Uterus (tissue), 4 donors: Measurements from ENCODE around the gene NTRK3. TPM values are rescaled to one million over a fixed set of nuclear protein-coding genes. Genes with fewer than 3 reads are reported as not detected.

Source experiments
- DNase-seq, 2 donors: peaks; one replicate each; pipeline ENCODE4 v3.0.0-alpha.2; 2019 to 2020
- H3K27ac ChIP-seq, 2 donors: fragments of 200-600 bp; sonication (generic); 1 replicate in 1 of 2; 2 replicates in 1 of 2; pipeline ENCODE4 v1.5.1; 2016 to 2018
- H3K27me3 ChIP-seq, 2 donors: fragments of 200-600 bp; sonication (generic); one replicate each; pipeline ENCODE4 v1.5.1; 2018 to 2019; ENCODE audit warnings: control low read depth in 1 of 2
- H3K36me3 ChIP-seq, 2 donors: fragments of 200-600 bp; sonication (generic); one replicate each; pipeline ENCODE4 v1.5.1; 2019; ENCODE audit warnings: control low read depth in 1 of 2
- H3K4me1 ChIP-seq, 2 donors: fragments of 200-600 bp; sonication (generic); one replicate each; pipeline ENCODE4 v1.5.1; 2018 to 2019; ENCODE audit warnings: control low read depth in 1 of 2
- H3K4me3 ChIP-seq, 2 donors: fragments of 200-600 bp; sonication (generic); 1 replicate in 1 of 2; 2 replicates in 1 of 2; pipeline ENCODE4 v1.5.1; 2018 to 2019; ENCODE audit warnings: mild to moderate bottlenecking in 1 of 2
- H3K9me3 ChIP-seq, 2 donors: fragments of 200-600 bp; sonication (generic); one replicate each; pipeline ENCODE4 v1.5.1; 2019; ENCODE audit warnings: control low read depth in 1 of 2
- CTCF ChIP-seq, 4 experiments: fragments of 200-600 bp in 2 of 4; fragments of 450-650 bp in 2 of 4; sonication (generic) in 2 of 4; IDR thresholded peaks; one replicate each; pipeline ENCODE4 v1.5.1; 2016 to 2019; ENCODE audit warnings: antibody characterized with exemption in 4 of 4, mild to moderate bottlenecking in 2 of 4, moderate library complexity in 1 of 4
- POLR2A ChIP-seq, 2 donors: fragments of 450-650 bp; IDR thresholded peaks; one replicate each; pipeline ENCODE4 v1.6.1; 2016; ENCODE audit warnings: antibody characterized with exemption in 2 of 2, mild to moderate bottlenecking in 1 of 2, moderate library complexity in 1 of 2
- intact Hi-C: fragments of 100-400 bp; cut with DNase I; formaldehyde crosslinking; loops from one replicate; pipeline ENCODE4 v1.15.1; 2023; ENCODE audit warnings: low total_unique reads
- total RNA-seq, 4 donors: library from RNA; depleted of rRNA in 3 of 4; stranded (reverse); fragments of >200 nt in 3 of 4; gene quantifications; one replicate each; pipeline versions ENCODE4 v1.1.0 to v1.2.4, GENCODE V29; 2014 to 2023
- donor health status: DM: yes; HTN: yes; CAD: no.

Gene NTRK3
- total RNA-seq, 4 donors from 2014 or later: 6.9 to 47.0 (median 32.5) TPM

- intact Hi-C loops: no loop called here
- no peaks in the 10 kb centered on the region for H3K9me3 ChIP-seq
- no peak for DNase-seq
- H3K4me1 ChIP-seq: no peaks in the 10 kb centered on the region
- H3K27ac ChIP-seq: no peak overlapping the region
- H3K4me3 ChIP-seq: no peak overlapping the region
- no peaks in the 10 kb centered on the region for H3K36me3 ChIP-seq
- no peak for TF ChIP-seq CTCF (IDR thresholded peaks at IDR 0.05)
- TF ChIP-seq POLR2A (IDR thresholded peaks at IDR 0.05): no peak
- no peaks in the 10 kb centered on the region for H3K27me3 ChIP-seq
These were observed 384.7 kb downstream of the NTRK3 start for GRCh38 chr15:87871731-87872320.

GRCh38 chr15:87871258-87871681 lies 385.3 kb downstream of the NTRK3 start:
- TF ChIP-seq POLR2A (IDR thresholded peaks at IDR 0.05): no peak
- TF ChIP-seq CTCF (IDR thresholded peaks at IDR 0.05): no peak
- H3K36me3 ChIP-seq: no peaks in the 10 kb centered on the region

GRCh38 chr15:87866961-87867360 lies 389.6 kb downstream of the NTRK3 start:
- Histone ChIP-seq H3K4me1 (no peaks in the 10 kb centered on the region), H3K4me3 (no peak overlapping the region), H3K27ac (no peak overlapping the region), H3K9me3 (no peaks in the 10 kb centered on the region), H3K36me3 (no peaks in the 10 kb centered on the region), H3K27me3 (no peaks in the 10 kb centered on the region)
- no peak for DNase-seq
- intact Hi-C loops: no loop called here
- TF ChIP-seq CTCF (IDR thresholded peaks at IDR 0.05) (no peak), POLR2A (IDR thresholded peaks at IDR 0.05) (no peak)

More at GRCh38 chr15:87871258-87871681, 385.3 kb downstream of the NTRK3 start:
- no peaks in the 10 kb centered on the region for H3K27me3 ChIP-seq
- no peak overlapping the region for H3K4me3 ChIP-seq
- no peak overlapping the region for H3K27ac ChIP-seq
- no peak for DNase-seq
- intact Hi-C loops: no loop called here
- H3K9me3 ChIP-seq: no peaks in the 10 kb centered on the region
- no peaks in the 10 kb centered on the region for H3K4me1 ChIP-seq

- no peak overlapping the region for H3K4me3 ChIP-seq
- H3K4me1 ChIP-seq: no peaks in the 10 kb centered on the region
- no peak for DNase-seq
- H3K9me3 ChIP-seq: no peaks in the 10 kb centered on the region
- TF ChIP-seq CTCF (IDR thresholded peaks at IDR 0.05): no peak
- no peak for TF ChIP-seq POLR2A (IDR thresholded peaks at IDR 0.05)
- H3K27me3 ChIP-seq: no peaks in the 10 kb centered on the region
- H3K36me3 ChIP-seq: no peaks in the 10 kb centered on the region
- no peak overlapping the region for H3K27ac ChIP-seq
- intact Hi-C loops: no loop called here
These were observed 393.4 kb downstream of the NTRK3 start for GRCh38 chr15:87863152-87863551.

- TF ChIP-seq POLR2A (IDR thresholded peaks at IDR 0.05): no peak
- TF ChIP-seq CTCF (IDR thresholded peaks at IDR 0.05): no peak
- DNase-seq: no peak
- no peaks in the 10 kb centered on the region for H3K27me3 ChIP-seq
- H3K36me3 ChIP-seq: no peaks in the 10 kb centered on the region
- H3K27ac ChIP-seq: no peak overlapping the region
- intact Hi-C loops: no loop called here
- H3K4me1 ChIP-seq: no peaks in the 10 kb centered on the region
- H3K4me3 ChIP-seq: no peak overlapping the region
- H3K9me3 ChIP-seq: no peaks in the 10 kb centered on the region
These were observed 395.8 kb downstream of the NTRK3 start for GRCh38 chr15:87860743-87861142.
